Activated CD4-positive, alpha-beta T cell treated with anti-CD3 and anti-CD28 coated beads for 36 hours (primary cell): ENCODE measurements around the gene CD151. TPM values are rescaled to one million over a fixed set of nuclear protein-coding genes. Genes with fewer than 3 reads are reported as not detected.

Experiments
- ATAC-seq: fragments of 200-7000 bp; cut with Tn5 transposase; one replicate; pipeline ENCODE4 v1.10.0; 2021; ENCODE audit warnings: mild to moderate bottlenecking, moderate library complexity
- CTCF ChIA-PET: fragments of 350-600 bp; sonication (Branson Sonifier 250); formaldehyde crosslinking; loops from one replicate; lab custom pipeline; 2021; ENCODE audit warnings: antibody characterized with exemption; lab: Charles Lee
- POLR2A ChIA-PET: fragments of 350-600 bp; sonication (Branson Sonifier 250); formaldehyde crosslinking; loops from one replicate; lab custom pipeline; 2021; ENCODE audit warnings: antibody characterized with exemption, inconsistent platforms; lab: Charles Lee
- DNase-seq: peaks from one replicate; pipeline ENCODE4 v3.0.0-alpha.2; 2020
- H3K27ac Mint-ChIP-seq: one replicate; pipeline ENCODE4 v1.8.0; 2021; ENCODE audit warnings: mixed read lengths
- H3K27me3 Mint-ChIP-seq: one replicate; pipeline ENCODE4 v1.8.0; 2021; ENCODE audit warnings: mixed read lengths
- H3K36me3 Mint-ChIP-seq: one replicate; pipeline ENCODE4 v1.8.0; 2021; ENCODE audit warnings: low read depth, mixed read lengths
- H3K4me1 Mint-ChIP-seq: one replicate; pipeline ENCODE4 v1.8.0; 2021; ENCODE audit warnings: mixed read lengths
- H3K4me3 Mint-ChIP-seq: one replicate; pipeline ENCODE4 v1.8.0; 2021; ENCODE audit warnings: mild to moderate bottlenecking, moderate library complexity, mixed read lengths
- H3K9me3 Mint-ChIP-seq: one replicate; pipeline ENCODE4 v1.8.0; 2021; ENCODE audit warnings: low read depth, mixed read lengths
- intact Hi-C, 2 experiments: fragments of 100-400 bp; cut with DNase I in 1 of 2; cut with micrococcal nuclease in 1 of 2; formaldehyde crosslinking; loops; one replicate each; pipeline versions ENCODE4 v1.14.2 to v1.15.1; 2022 to 2024; cut with DNase I, micrococcal nuclease
- total RNA-seq, 2 experiments: library from RNA; stranded (reverse); gene quantifications; one replicate each; pipeline ENCODE4 v1.2.3, GENCODE V29; 2021

CD151 gene
- total RNA-seq, 2 experiments from 2014 or later: 36.8 to 38.6 TPM

GRCh38 chr11:854601-855329 lies 22.0 kb downstream of the CD151 start:
- H3K9me3 Mint-ChIP-seq: no peaks in the 10 kb centered on the region
- no peak overlapping the region for H3K27ac Mint-ChIP-seq
- DNase-seq (no peak), ATAC-seq (no peak)
- intact Hi-C loops: no loop called here
- ChIA-PET CTCF (no interaction called here), POLR2A (no interaction called here)
- H3K36me3 Mint-ChIP-seq: no peaks in the 10 kb centered on the region
- no peak overlapping the region for H3K4me3 Mint-ChIP-seq
- H3K27me3 Mint-ChIP-seq: no peaks in the 10 kb centered on the region
- H3K4me1 Mint-ChIP-seq: no peaks in the 10 kb centered on the region

DNA sequence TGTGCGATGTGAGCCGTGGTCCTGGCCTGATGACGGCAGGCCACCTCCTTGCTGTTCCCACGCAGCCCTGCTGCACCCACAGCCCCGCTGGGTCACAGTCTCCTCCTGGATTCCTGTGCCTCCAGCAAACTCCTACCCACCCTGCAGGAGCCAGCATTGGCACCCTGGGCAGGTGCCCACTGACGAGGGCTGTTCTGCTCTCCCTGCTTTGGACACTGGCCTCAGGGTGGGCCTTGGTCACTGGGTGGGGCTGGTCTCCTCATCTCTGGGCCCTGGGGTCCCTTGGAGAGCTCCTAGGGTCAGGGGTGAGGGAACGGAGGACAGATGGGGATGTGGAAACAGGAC lies 22.6 kb downstream of the CD151 start:
- no peak overlapping the region for H3K4me3 Mint-ChIP-seq
- intact Hi-C loops: no loop called here
- ChIA-PET POLR2A (no interaction called here), CTCF (no interaction called here)
- H3K9me3 Mint-ChIP-seq: no peaks in the 10 kb centered on the region
- DNase-seq: no peak
- H3K27me3 Mint-ChIP-seq: no peaks in the 10 kb centered on the region
- ATAC-seq: no peak
- no peak overlapping the region for H3K27ac Mint-ChIP-seq
- H3K4me1 Mint-ChIP-seq: no peaks in the 10 kb centered on the region
- H3K36me3 Mint-ChIP-seq: no peaks in the 10 kb centered on the region

- no peaks in the 10 kb centered on the region for H3K36me3 Mint-ChIP-seq
- CTCF ChIA-PET: interaction anchor here (0.9 kb wide), 1 partner anchor 8 kb away, joined by 4 read pairs; no protein-coding TSS in a partner anchor
- no peak overlapping the region for H3K4me3 Mint-ChIP-seq
- intact Hi-C loops: no loop called here
- ATAC-seq (no peak), DNase-seq (no peak)
- H3K9me3 Mint-ChIP-seq: no peaks in the 10 kb centered on the region
- no peaks in the 10 kb centered on the region for H3K4me1 Mint-ChIP-seq
- H3K27ac Mint-ChIP-seq: no peak overlapping the region
- POLR2A ChIA-PET: no interaction called here
- H3K27me3 Mint-ChIP-seq: no peaks in the 10 kb centered on the region
Measured at GRCh38 chr11:855796-856195, 23.0 kb downstream of the CD151 start.

DNA sequence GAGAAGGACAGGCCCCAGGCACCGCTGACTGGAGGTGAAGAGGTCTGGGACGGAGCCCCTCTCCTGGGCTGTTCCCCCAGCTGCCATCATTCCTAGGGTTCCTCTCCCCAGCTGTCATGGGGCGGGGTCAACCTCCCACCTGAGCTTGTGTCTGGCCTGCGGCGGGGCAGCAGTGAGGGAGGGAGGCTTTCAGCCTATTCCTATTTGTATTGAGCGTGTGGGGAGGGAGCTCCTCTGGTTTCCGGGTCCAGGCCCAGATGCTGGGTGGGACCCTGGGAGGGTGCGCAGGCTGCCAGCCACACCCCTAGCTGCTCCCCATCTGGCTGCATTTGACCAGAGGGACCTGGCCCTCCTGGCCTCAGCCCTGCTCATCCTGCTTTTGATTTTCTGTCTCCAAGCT lies 23.6 kb downstream of the CD151 start:
- no peaks in the 10 kb centered on the region for H3K4me1 Mint-ChIP-seq
- intact Hi-C loops: no loop called here
- POLR2A ChIA-PET: no interaction called here
- no peak for DNase-seq
- no peak overlapping the region for H3K4me3 Mint-ChIP-seq
- no peaks in the 10 kb centered on the region for H3K36me3 Mint-ChIP-seq
- H3K27me3 Mint-ChIP-seq: no peaks in the 10 kb centered on the region
- CTCF ChIA-PET: interaction anchor here (0.9 kb wide), 1 partner anchor 8 kb away, joined by 4 read pairs; no protein-coding TSS in a partner anchor
- no peak overlapping the region for H3K27ac Mint-ChIP-seq
- no peak for ATAC-seq
- H3K9me3 Mint-ChIP-seq: no peaks in the 10 kb centered on the region

GRCh38 chr11:858053-858761 lies 25.5 kb downstream of the CD151 start:
- ChIA-PET POLR2A (no interaction called here), CTCF (no interaction called here)
- no peak for DNase-seq
- ATAC-seq: no peak
- H3K9me3 Mint-ChIP-seq: no peaks in the 10 kb centered on the region
- no peaks in the 10 kb centered on the region for H3K36me3 Mint-ChIP-seq
- H3K27ac Mint-ChIP-seq: no peak overlapping the region
- no peak overlapping the region for H3K4me3 Mint-ChIP-seq
- no peaks in the 10 kb centered on the region for H3K4me1 Mint-ChIP-seq
- intact Hi-C loops: no loop called here
- H3K27me3 Mint-ChIP-seq: no peaks in the 10 kb centered on the region

DNA sequence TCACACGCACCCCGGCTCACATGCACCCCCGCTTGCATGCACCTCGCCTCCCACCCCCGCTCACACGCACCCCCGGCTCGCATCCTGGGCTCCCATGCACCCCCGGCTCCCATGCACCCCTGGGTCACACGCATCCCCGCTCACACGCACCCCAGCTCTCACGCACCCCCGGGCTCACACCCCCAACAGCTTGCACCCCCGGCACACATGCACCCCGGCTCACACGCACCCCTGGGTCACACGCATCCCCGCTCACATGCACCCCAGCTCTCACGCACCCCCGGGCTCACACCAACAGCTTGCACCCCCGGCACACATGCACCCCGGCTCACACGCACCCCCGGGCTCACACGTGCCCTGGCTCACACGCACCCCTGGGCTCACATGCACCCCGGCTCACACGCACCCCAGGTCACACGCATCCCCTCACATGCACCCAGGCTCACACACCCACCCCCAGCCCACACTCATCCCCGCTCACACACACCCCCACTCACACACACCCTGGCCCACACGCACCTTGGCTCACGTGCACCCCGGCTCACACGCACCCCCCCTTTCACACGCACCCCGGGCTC lies 26.1 kb downstream of the CD151 start:
- H3K4me3 Mint-ChIP-seq: no peak overlapping the region
- no peaks in the 10 kb centered on the region for H3K4me1 Mint-ChIP-seq
- H3K27me3 Mint-ChIP-seq: no peaks in the 10 kb centered on the region
- ChIA-PET POLR2A (no interaction called here), CTCF (no interaction called here)
- no peak overlapping the region for H3K27ac Mint-ChIP-seq
- intact Hi-C loops: no loop called here
- no peaks in the 10 kb centered on the region for H3K36me3 Mint-ChIP-seq
- no peak for DNase-seq
- no peaks in the 10 kb centered on the region for H3K9me3 Mint-ChIP-seq
- no peak for ATAC-seq

DNA sequence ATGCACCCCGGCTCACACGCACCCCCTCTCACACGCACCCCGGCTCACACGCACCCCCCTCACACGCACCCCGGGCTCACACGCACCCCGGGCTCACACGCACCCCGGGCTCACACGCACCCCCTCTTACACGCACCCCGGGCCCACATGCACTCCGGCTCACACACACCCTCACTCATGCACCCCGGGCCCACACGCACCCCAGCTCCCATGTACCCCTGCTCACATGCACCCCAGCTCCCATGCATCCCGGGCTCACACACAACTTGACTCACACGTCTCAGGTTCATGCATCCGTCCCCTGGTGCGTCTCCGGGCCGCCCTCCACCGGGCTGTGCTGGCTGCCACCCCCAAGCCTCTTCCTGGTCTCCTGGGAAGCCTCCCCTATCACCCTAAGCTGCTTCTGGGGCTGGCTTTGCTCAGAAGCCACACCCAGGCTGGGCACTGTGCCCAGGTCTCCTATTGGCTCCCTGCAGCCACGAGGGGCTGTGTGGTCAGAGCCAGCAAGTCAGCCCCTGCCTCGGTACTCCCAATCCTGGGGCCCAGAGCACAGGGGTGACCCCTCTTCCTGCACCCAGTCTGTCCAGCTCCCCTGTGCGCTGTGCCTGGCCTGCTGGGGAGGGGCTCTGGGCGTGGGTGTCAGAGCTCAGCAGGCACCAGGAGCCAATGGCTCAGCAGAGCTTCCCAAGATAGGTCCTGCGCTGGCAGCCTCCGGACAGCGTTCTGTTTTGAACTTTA lies 26.8 kb downstream of the CD151 start:
- Mint-ChIP-seq H3K27me3 (no peaks in the 10 kb centered on the region), H3K9me3 (no peaks in the 10 kb centered on the region), H3K4me1 (no peaks in the 10 kb centered on the region), H3K27ac (no peak overlapping the region), H3K36me3 (no peaks in the 10 kb centered on the region), H3K4me3 (no peak overlapping the region)
- ATAC-seq (no peak), DNase-seq (no peak)
- ChIA-PET POLR2A (no interaction called here), CTCF (no interaction called here)
- intact Hi-C loops: no loop called here

DNA sequence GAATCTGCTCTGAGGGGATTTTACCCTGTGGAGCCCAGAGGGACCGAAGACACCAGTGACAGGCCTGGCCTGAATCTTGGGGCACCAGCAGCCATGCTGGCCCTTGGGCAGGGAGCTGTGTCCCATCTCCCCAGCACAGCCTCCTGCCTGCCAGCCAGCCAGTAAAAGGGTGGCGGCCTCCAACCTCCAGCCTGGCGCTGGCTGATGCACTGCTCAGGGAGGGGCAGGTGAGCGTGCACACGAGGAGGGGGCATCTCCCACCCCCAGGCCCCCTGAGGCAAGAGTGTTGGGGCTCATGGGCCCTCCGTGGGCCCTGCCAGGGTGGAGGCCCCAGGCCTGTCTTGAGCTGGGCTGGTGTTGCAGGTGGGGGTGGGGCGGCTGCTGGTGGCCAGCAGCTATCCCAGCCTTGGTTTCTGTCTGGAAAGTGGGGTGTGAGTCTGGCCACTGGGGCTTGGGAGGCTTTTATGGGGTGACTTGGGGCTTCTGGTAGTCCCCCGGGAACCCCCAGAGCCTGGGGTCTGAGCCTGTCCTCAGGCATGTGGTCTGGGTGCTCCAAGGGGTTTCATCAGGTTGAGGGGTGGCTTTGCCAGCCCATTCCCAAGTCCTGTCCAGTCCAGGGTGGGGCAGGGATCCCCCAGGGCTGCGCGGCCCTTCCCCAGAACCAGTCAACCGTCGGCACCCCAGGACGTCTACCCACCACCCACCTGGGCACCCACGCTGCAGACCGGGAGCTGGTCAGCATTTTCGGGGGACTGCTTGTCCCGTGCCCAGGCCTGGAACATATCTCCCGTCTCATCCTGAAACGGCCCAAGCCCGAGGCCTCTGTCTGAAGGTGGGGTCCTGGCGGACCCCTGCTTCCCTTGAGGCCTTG lies 27.7 kb downstream of the CD151 start:
- Mint-ChIP-seq H3K27ac (no peak overlapping the region), H3K9me3 (no peaks in the 10 kb centered on the region), H3K4me1 (no peaks in the 10 kb centered on the region), H3K27me3 (no peaks in the 10 kb centered on the region), H3K4me3 (no peak overlapping the region), H3K36me3 (no peaks in the 10 kb centered on the region)
- ATAC-seq (no peak), DNase-seq (no peak)
- CTCF ChIA-PET: no interaction called here
- intact Hi-C loops: no loop called here
- POLR2A ChIA-PET: no interaction called here

GRCh38 chr11:861105-861479 lies 28.3 kb downstream of the CD151 start:
- intact Hi-C loops: no loop called here
- Mint-ChIP-seq H3K36me3 (no peaks in the 10 kb centered on the region), H3K27me3 (no peaks in the 10 kb centered on the region), H3K9me3 (no peaks in the 10 kb centered on the region), H3K4me3 (no peak overlapping the region), H3K27ac (no peak overlapping the region), H3K4me1 (no peaks in the 10 kb centered on the region)
- ChIA-PET CTCF (no interaction called here), POLR2A (no interaction called here)
- DNase-seq (no peak), ATAC-seq (no peak)

- no peak for ATAC-seq
- Mint-ChIP-seq H3K27ac (no peak overlapping the region), H3K36me3 (no peaks in the 10 kb centered on the region), H3K9me3 (no peaks in the 10 kb centered on the region), H3K4me1 (no peaks in the 10 kb centered on the region), H3K4me3 (no peak overlapping the region), H3K27me3 (no peaks in the 10 kb centered on the region)
- ChIA-PET POLR2A (no interaction called here), CTCF (no interaction called here)
- DNase-seq: no peak
- intact Hi-C loops: no loop called here
Measured at GRCh38 chr11:862081-862661, 29.4 kb downstream of the CD151 start.

GRCh38 chr11:862696-863022 lies 29.9 kb downstream of the CD151 start:
- intact Hi-C loops: no loop called here
- Mint-ChIP-seq H3K27me3 (no peaks in the 10 kb centered on the region), H3K4me3 (no peak overlapping the region), H3K9me3 (no peaks in the 10 kb centered on the region), H3K36me3 (no peaks in the 10 kb centered on the region), H3K4me1 (no peaks in the 10 kb centered on the region), H3K27ac (no peak overlapping the region)
- DNase-seq (no peak), ATAC-seq (no peak)
- POLR2A ChIA-PET: no interaction called here
- CTCF ChIA-PET: no interaction called here
